Heart right ventricle (tissue), 16 donors: ENCODE measurements around the gene LETM1. TPM values are rescaled to one million over a fixed set of nuclear protein-coding genes. Genes with fewer than 3 reads are reported as not detected.
A peak's percentile ranks its signal among the peaks of the same experiment; 100 is the strongest.

Experiments
- ATAC-seq, 8 donors: fragments of 200-7000 bp; cut with Tn5 transposase; one replicate each; pipeline ENCODE4 v1.9.1; 2020; ENCODE audit warnings: mild to moderate bottlenecking in 8 of 8, moderate library complexity in 8 of 8, moderate number of reproducible peaks in 1 of 8
- DNase-seq, 2 donors: peaks; one replicate each; pipeline ENCODE4 v3.0.0-alpha.2; 2020
- H3K27ac ChIP-seq, 10 donors: fragments of 200-600 bp; sonication (generic) in 2 of 10; one replicate each; pipeline versions ENCODE4 v1.5.0 to v1.8.0; 2020 to 2022; ENCODE audit warnings: mild to moderate bottlenecking in 3 of 10
- H3K27me3 ChIP-seq, 7 donors: fragments of 200-600 bp; one replicate each; pipeline ENCODE4 v1.8.0; 2021 to 2022; ENCODE audit warnings: mild to moderate bottlenecking in 2 of 7
- H3K36me3 ChIP-seq, 9 donors: fragments of 200-600 bp; sonication (generic) in 1 of 9; one replicate each; pipeline versions ENCODE4 v1.5.0 to v1.8.0; 2020 to 2022; ENCODE audit warnings: mild to moderate bottlenecking in 2 of 9
- H3K4me1 ChIP-seq, 9 donors: fragments of 200-600 bp; sonication (generic) in 1 of 9; one replicate each; pipeline versions ENCODE4 v1.5.0 to v1.8.0; 2020 to 2022; ENCODE audit warnings: mild to moderate bottlenecking in 4 of 9
- H3K4me3 ChIP-seq, 10 donors: fragments of 200-600 bp; sonication (generic) in 2 of 10; one replicate each; pipeline versions ENCODE4 v1.5.0 to v1.8.0; 2020 to 2022; ENCODE audit warnings: mild to moderate bottlenecking in 7 of 10, moderate library complexity in 2 of 10
- H3K9me3 ChIP-seq, 11 donors: fragments of 200-600 bp in 10 of 11; sonication (generic) in 2 of 11; one replicate each; pipeline versions ENCODE4 v1.5.0 to v1.8.0; 2013 to 2022; ENCODE audit warnings: mild to moderate bottlenecking in 2 of 11, control low read depth in 1 of 11, moderate library complexity in 1 of 11
- CTCF ChIP-seq, 9 donors: fragments of 200-600 bp; sonication (generic) in 2 of 9; IDR thresholded peaks; one replicate each; pipeline versions ENCODE4 v1.5.0 to v1.8.0; 2021 to 2022; ENCODE audit warnings: antibody characterized with exemption in 9 of 9, mild to moderate bottlenecking in 5 of 9, moderate library complexity in 1 of 9
- WGBS, 2 donors: extraction: QIAGEN DNeasy Blood & Tissue Kit; methylation state at CpG; one replicate each; pipeline ENCODE4 v1.1.7; 2013; ENCODE audit warnings: inconsistent platforms in 1 of 2; 5-methylcytosine and 5-hydroxymethylcytosine counted together
- intact Hi-C, 10 donors: fragments of 100-400 bp; cut with DNase I; formaldehyde crosslinking; loops; one replicate each; pipeline versions ENCODE4 v1.11.1 to v1.14.2; 2022
- polyA plus RNA-seq, 2 donors: library from polyadenylated mRNA; stranded (reverse); fragments of 200-250 nt; gene quantifications; one replicate each; pipeline ENCODE4 v1.2.3, GENCODE V29; 2013
- total RNA-seq, 10 donors: library from RNA; stranded (reverse); fragmentation: NEBNext Ultra II Directional in 3 of 10; extraction: Animal tissue kit (Norgen Biotek cat#: 25700) in 3 of 10; gene quantifications; one replicate each; pipeline versions ENCODE4 v1.2.1 to v1.2.4, GENCODE V29; 2021 to 2023
- donor health status: Arrhythmogenic right ventricular cardiomyopathy.
- donor health status: ischemic (EF 13 %, LVEDD 7.1; RV severe dilation, severe dysfunction).
- donor health status: healthy with polysubstance abuse.
- donor health status: DM: no; HTN: yes; CAD: no.
- donor health status: DM: no; HTN: no; CAD: no.
- donor health status: ischemic (EF 25% LVEDD 6.9; RV normal size, moderate dysfunction).
- donor health status: ischemic (EF 25% LVEDD 5.7; RV mildly dilated, moderate dysfunction).
- donor health status: healthy.
- donor health status: DM: yes; HTN: yes; CAD: no.
- donor health status: Ischemic cardiomyopathy.
- donor health status: ischemic (EF 35%, LVEDD 5.7; RV mildly dilated, moderate dysfunction).
- donor health status: nonischemic (EF 11% LVEDD 7.7; RV severe dilation, severe dysfunction).
- donor health status: DM: yes; HTN: yes; CAD: no.
- donor health status: PGD.
- donor health status: ischemic (EF 29% LVEDD 5.4; RV normal size, mild dysfunction).
- donor health status: nonischemic (EF 23%, LVEDD 6.1; RV moderate dilation, normal function).

Gene LETM1
- total and polyA plus RNA-seq, 12 donors = 23.4 to 53.1 (median 41.2) TPM

GRCh38 chr4:1787411-1788077 is 68.4 kb downstream of the LETM1 start:
- Histone ChIP-seq H3K4me3 (no peak overlapping the region), H3K9me3 (no peaks in the 10 kb centered on the region), H3K4me1 (peaks cover 0 to 16% (median 12%) of the 10 kb centered on the region in 9 donors), H3K27me3 (peaks cover 0 to 14% (median 0%) of the 10 kb centered on the region in 7 donors), H3K36me3 (no peaks in the 10 kb centered on the region), H3K27ac (peak overlapping the region in 3 of 10 donors; percentile 12 to 34 (median 26))
- no peak for ATAC-seq
- WGBS, 2 donors = 51 to 54% methylated on average over 25 of the region's 25 CpGs
- no peak for TF ChIP-seq CTCF (IDR thresholded peaks at IDR 0.05)
- DNase-seq = no peak
- intact Hi-C loops = loop anchor here in 1 of 10 donors (2.0 kb wide), 1 partner anchor 55 kb away; no protein-coding TSS in a partner anchor

GRCh38 chr4:1786544-1787362 is 69.2 kb downstream of the LETM1 start:
- H3K4me3 ChIP-seq = no peak overlapping the region
- H3K36me3 ChIP-seq = no peaks in the 10 kb centered on the region
- peaks cover 0 to 15% (median 12%) of the 10 kb centered on the region in 9 donors for H3K4me1 ChIP-seq
- 87 to 91% methylated on average over 34 of the region's 34 CpGs for WGBS, 2 donors
- peaks cover 0 to 7% (median 0%) of the 10 kb centered on the region in 7 donors for H3K27me3 ChIP-seq
- no peak for TF ChIP-seq CTCF (IDR thresholded peaks at IDR 0.05)
- DNase-seq (no peak), ATAC-seq (no peak)
- H3K27ac ChIP-seq = no peak overlapping the region
- intact Hi-C loops = no loop called here
- no peaks in the 10 kb centered on the region for H3K9me3 ChIP-seq

- Histone ChIP-seq H3K36me3 (no peaks in the 10 kb centered on the region), H3K27me3 (no peaks in the 10 kb centered on the region), H3K4me1 (peaks cover 0 to 15% (median 12%) of the 10 kb centered on the region in 9 donors), H3K4me3 (no peak overlapping the region), H3K9me3 (no peaks in the 10 kb centered on the region), H3K27ac (peak overlapping the region in 5 of 10 donors; percentile 15 to 68 (median 51))
- intact Hi-C loops = no loop called here
- ATAC-seq (peak in 3 of 8 donors; percentile 5 to 10 (median 7)), DNase-seq (no peak)
- TF ChIP-seq CTCF (IDR thresholded peaks at IDR 0.05) = no peak
- WGBS, 2 donors = 88 to 90% methylated on average over 11 of the region's 11 CpGs
Measured at GRCh38 chr4:1785592-1785991, 70.4 kb downstream of the LETM1 start.

- intact Hi-C loops = no loop called here
- Histone ChIP-seq H3K4me3 (no peak overlapping the region), H3K36me3 (no peaks in the 10 kb centered on the region), H3K27me3 (no peaks in the 10 kb centered on the region), H3K9me3 (no peaks in the 10 kb centered on the region), H3K27ac (peak overlapping the region in 5 of 10 donors; percentile 46 to 68 (median 55)), H3K4me1 (peaks cover 0 to 15% (median 12%) of the 10 kb centered on the region in 9 donors)
- 46% methylated on average over 17 of the region's 17 CpGs for WGBS, 2 donors
- ATAC-seq = peak; percentile 63 to 92 (median 78)
- DNase-seq = peak; percentile 51 to 61
- no peak for TF ChIP-seq CTCF (IDR thresholded peaks at IDR 0.05)
Measured at GRCh38 chr4:1784789-1785591, 71.0 kb downstream of the LETM1 start.
